C4-2B (cell line): Measurements from ENCODE around the gene TYW5.

ENCODE experiments used
- ZFX ChIP-seq: fragments of 450-650 bp; IDR thresholded peaks from 2 replicates; pipeline ENCODE4 v1.6.1; 2017
- TF ChIP-seq, protein P1 (sequence below): fragments of 450-650 bp; conservative IDR thresholded peaks from 2 replicates; pipeline ENCODE4 v1.5.1; 2017; ENCODE audit warnings: mild to moderate bottlenecking

DNA sequence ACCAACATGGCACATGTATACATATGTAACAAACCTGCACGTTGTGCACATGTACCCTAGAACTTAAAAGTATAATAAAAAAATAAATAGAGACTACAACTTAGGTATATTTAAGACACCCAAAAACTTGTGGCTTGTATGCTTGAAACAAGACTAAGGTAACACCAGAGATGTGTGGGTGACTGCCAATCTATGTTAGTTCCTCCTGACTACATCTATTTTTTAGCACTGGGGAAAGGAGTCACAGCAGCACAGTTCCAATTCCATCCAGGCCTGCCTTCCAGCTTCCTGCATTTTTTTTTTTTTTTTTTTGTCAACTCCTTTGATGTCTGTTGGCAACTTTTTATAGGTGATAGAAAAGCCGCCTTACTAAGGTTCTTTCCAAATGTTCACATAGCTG lies 26.0 kb downstream of the TYW5 start:
- TF ChIP-seq, protein P1, sequence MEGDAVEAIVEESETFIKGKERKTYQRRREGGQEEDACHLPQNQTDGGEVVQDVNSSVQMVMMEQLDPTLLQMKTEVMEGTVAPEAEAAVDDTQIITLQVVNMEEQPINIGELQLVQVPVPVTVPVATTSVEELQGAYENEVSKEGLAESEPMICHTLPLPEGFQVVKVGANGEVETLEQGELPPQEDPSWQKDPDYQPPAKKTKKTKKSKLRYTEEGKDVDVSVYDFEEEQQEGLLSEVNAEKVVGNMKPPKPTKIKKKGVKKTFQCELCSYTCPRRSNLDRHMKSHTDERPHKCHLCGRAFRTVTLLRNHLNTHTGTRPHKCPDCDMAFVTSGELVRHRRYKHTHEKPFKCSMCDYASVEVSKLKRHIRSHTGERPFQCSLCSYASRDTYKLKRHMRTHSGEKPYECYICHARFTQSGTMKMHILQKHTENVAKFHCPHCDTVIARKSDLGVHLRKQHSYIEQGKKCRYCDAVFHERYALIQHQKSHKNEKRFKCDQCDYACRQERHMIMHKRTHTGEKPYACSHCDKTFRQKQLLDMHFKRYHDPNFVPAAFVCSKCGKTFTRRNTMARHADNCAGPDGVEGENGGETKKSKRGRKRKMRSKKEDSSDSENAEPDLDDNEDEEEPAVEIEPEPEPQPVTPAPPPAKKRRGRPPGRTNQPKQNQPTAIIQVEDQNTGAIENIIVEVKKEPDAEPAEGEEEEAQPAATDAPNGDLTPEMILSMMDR = no peak
- TF ChIP-seq ZFX = no peak
